ENCODE results near the gene HAVCR2.

The HAVCR2 gene

GRCh38 chr5:157072508-157072907, 36.3 kb downstream of the HAVCR2 start:
- Histone ChIP-seq H2AFZ (ENCODE audit: low read length) (no peak overlapping the region), H3F3A (ENCODE audit: insufficient read depth, low read length) (peaks cover 31% of the 10 kb centered on the region), H3K27me3 (replicated peaks; ENCODE audit: insufficient read depth, low read length) (no peaks in the 10 kb centered on the region), H3K27ac (ENCODE audit: low read length) (no peak overlapping the region), H3K9me2 (replicated peaks; ENCODE audit: insufficient read depth, low read length) (no peaks in the 10 kb centered on the region), H3K79me2 (ENCODE audit: low read length) (no peaks in the 10 kb centered on the region), H3K4me3 (ENCODE audit: low read length) (no peak overlapping the region), H3K9me3 (replicated peaks; ENCODE audit: insufficient read depth, low read length) (no peaks in the 10 kb centered on the region), H3K9ac (ENCODE audit: low read length) (no peak overlapping the region), H3K4me2 (ENCODE audit: low read depth, low read length) (no peak overlapping the region), H3K36me3 (replicated peaks; ENCODE audit: insufficient read depth, low read length) (no peaks in the 10 kb centered on the region), H4K20me1 (ENCODE audit: insufficient read depth, low read length) (no peaks in the 10 kb centered on the region), H3K4me1 (ENCODE audit: low read length) (peaks cover 20% of the 10 kb centered on the region)
- no peak for TF ChIP-seq EZH2phosphoT487 (IDR thresholded peaks at IDR 0.05; ENCODE audit: low read length)
- no peak for DNase-seq

GRCh38 chr5:157069949-157070348, 38.9 kb downstream of the HAVCR2 start:
- no peaks in the 10 kb centered on the region for H3K27me3 ChIP-seq (replicated peaks; ENCODE audit: insufficient read depth, low read length)
- peaks cover 11% of the 10 kb centered on the region for H3K4me1 ChIP-seq (ENCODE audit: low read length)
- no peaks in the 10 kb centered on the region for H3K36me3 ChIP-seq (replicated peaks; ENCODE audit: insufficient read depth, low read length)
- H2AFZ ChIP-seq (ENCODE audit: low read length), result no peak overlapping the region
- H3K79me2 ChIP-seq (ENCODE audit: low read length), result no peaks in the 10 kb centered on the region
- no peak for DNase-seq
- H3K4me2 ChIP-seq (ENCODE audit: low read depth, low read length), result no peak overlapping the region
- H3K4me3 ChIP-seq (ENCODE audit: low read length), result no peak overlapping the region
- no peak overlapping the region for H3K27ac ChIP-seq (ENCODE audit: low read length)
- H3K9me2 ChIP-seq (replicated peaks; ENCODE audit: insufficient read depth, low read length), result no peaks in the 10 kb centered on the region
- no peaks in the 10 kb centered on the region for H4K20me1 ChIP-seq (ENCODE audit: insufficient read depth, low read length)
- TF ChIP-seq EZH2phosphoT487 (IDR thresholded peaks at IDR 0.05; ENCODE audit: low read length), result no peak
- no peak for TF ChIP-seq CTCF (IDR thresholded peaks at IDR 0.05; ENCODE audit: low read length)
- TF ChIP-seq EZH2 (optimal IDR thresholded peaks at IDR 0.05; ENCODE audit: low read depth, low read length), result no peak
- no peaks in the 10 kb centered on the region for H3K9me3 ChIP-seq (replicated peaks; ENCODE audit: insufficient read depth, low read length)
- H3F3A ChIP-seq (ENCODE audit: insufficient read depth, low read length), result peaks cover 12% of the 10 kb centered on the region; the same call in 1 of the 2 replicates
- H3K9ac ChIP-seq (ENCODE audit: low read length), result no peak overlapping the region

GRCh38 chr5:157068785-157069184, 40.1 kb downstream of the HAVCR2 start:
- H2AFZ ChIP-seq (ENCODE audit: low read length), result no peak overlapping the region
- TF ChIP-seq EZH2phosphoT487 (IDR thresholded peaks at IDR 0.05; ENCODE audit: low read length) (no peak), EZH2 (optimal IDR thresholded peaks at IDR 0.05; ENCODE audit: low read depth, low read length) (no peak), CTCF (IDR thresholded peaks at IDR 0.05; ENCODE audit: low read length) (no peak)
- no peak for DNase-seq
- peaks cover 6% of the 10 kb centered on the region; the same call in 1 of the 2 replicates for H3K4me1 ChIP-seq (ENCODE audit: low read length)
- no peak overlapping the region for H3K4me3 ChIP-seq (ENCODE audit: low read length)
- no peaks in the 10 kb centered on the region for H3K9me2 ChIP-seq (replicated peaks; ENCODE audit: insufficient read depth, low read length)
- no peaks in the 10 kb centered on the region for H3K27me3 ChIP-seq (replicated peaks; ENCODE audit: insufficient read depth, low read length)
- H3K9ac ChIP-seq (ENCODE audit: low read length), result no peak overlapping the region
- no peaks in the 10 kb centered on the region for H3K36me3 ChIP-seq (replicated peaks; ENCODE audit: insufficient read depth, low read length)
- H3F3A ChIP-seq (ENCODE audit: insufficient read depth, low read length), result peaks cover 5% of the 10 kb centered on the region; the same call in 1 of the 2 replicates
- H4K20me1 ChIP-seq (ENCODE audit: insufficient read depth, low read length), result no peaks in the 10 kb centered on the region
- no peak overlapping the region for H3K4me2 ChIP-seq (ENCODE audit: low read depth, low read length)
- no peaks in the 10 kb centered on the region for H3K79me2 ChIP-seq (ENCODE audit: low read length)
- H3K27ac ChIP-seq (ENCODE audit: low read length), result no peak overlapping the region
- H3K9me3 ChIP-seq (replicated peaks; ENCODE audit: insufficient read depth, low read length), result no peaks in the 10 kb centered on the region

- no peak for DNase-seq
- no peaks in the 10 kb centered on the region for H3K36me3 ChIP-seq (replicated peaks; ENCODE audit: insufficient read depth, low read length)
- H3K4me1 ChIP-seq (ENCODE audit: low read length), result peaks cover 6% of the 10 kb centered on the region; the same call in 1 of the 2 replicates
- H3K27me3 ChIP-seq (replicated peaks; ENCODE audit: insufficient read depth, low read length), result no peaks in the 10 kb centered on the region
- no peaks in the 10 kb centered on the region for H4K20me1 ChIP-seq (ENCODE audit: insufficient read depth, low read length)
- no peak overlapping the region for H3K4me3 ChIP-seq (ENCODE audit: low read length)
- no peaks in the 10 kb centered on the region for H3K9me3 ChIP-seq (replicated peaks; ENCODE audit: insufficient read depth, low read length)
- no peak overlapping the region for H3K4me2 ChIP-seq (ENCODE audit: low read depth, low read length)
- H3K27ac ChIP-seq (ENCODE audit: low read length), result no peak overlapping the region
- no peaks in the 10 kb centered on the region for H3K79me2 ChIP-seq (ENCODE audit: low read length)
- TF ChIP-seq EZH2 (optimal IDR thresholded peaks at IDR 0.05; ENCODE audit: low read depth, low read length) (no peak), EZH2phosphoT487 (IDR thresholded peaks at IDR 0.05; ENCODE audit: low read length) (no peak), CTCF (IDR thresholded peaks at IDR 0.05; ENCODE audit: low read length) (no peak)
- no peak overlapping the region for H3K9ac ChIP-seq (ENCODE audit: low read length)
- H2AFZ ChIP-seq (ENCODE audit: low read length), result no peak overlapping the region
- no peaks in the 10 kb centered on the region for H3K9me2 ChIP-seq (replicated peaks; ENCODE audit: insufficient read depth, low read length)
- H3F3A ChIP-seq (ENCODE audit: insufficient read depth, low read length), result peaks cover 5% of the 10 kb centered on the region; the same call in 1 of the 2 replicates
Observed at GRCh38 chr5:157068339-157068738, 40.5 kb downstream of the HAVCR2 start.

Measured in MM.1S (cell line).